ENCODE measurements around the gene SULT6B1. TPM values are rescaled to one million over a fixed set of nuclear protein-coding genes. Genes with fewer than 3 reads are reported as not detected.

Gene SULT6B1
- total RNA-seq, 1 donor from 2014 or later: not detected

DNA sequence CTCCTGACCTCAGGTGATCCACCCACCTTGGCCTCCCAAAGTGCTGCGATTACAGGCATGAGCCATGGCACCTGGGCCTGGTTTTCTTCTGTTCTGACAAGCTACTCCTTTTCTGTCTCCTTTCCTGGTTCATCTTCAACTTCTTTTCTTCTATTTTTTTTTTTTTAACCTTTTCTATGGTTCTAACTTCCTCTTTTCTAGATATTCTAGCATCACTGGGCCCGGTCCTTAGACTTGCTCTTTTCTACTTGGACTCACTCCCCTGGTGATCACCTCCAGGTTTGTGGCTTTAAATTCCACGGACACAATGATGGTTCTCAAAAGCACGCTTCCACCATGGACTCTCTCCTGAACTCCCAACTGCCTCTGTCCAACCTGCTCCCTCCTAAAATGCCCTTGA is 33.7 kb downstream of the SULT6B1 start:
- intact Hi-C loops (cut with micrococcal nuclease): loop anchor here (5.0 to 10.0 kb wide), 4 partner anchors 372 to 1600 kb away; partner anchors contain the start of genes CDC42EP3, FEZ2 and SRSF7

DNA sequence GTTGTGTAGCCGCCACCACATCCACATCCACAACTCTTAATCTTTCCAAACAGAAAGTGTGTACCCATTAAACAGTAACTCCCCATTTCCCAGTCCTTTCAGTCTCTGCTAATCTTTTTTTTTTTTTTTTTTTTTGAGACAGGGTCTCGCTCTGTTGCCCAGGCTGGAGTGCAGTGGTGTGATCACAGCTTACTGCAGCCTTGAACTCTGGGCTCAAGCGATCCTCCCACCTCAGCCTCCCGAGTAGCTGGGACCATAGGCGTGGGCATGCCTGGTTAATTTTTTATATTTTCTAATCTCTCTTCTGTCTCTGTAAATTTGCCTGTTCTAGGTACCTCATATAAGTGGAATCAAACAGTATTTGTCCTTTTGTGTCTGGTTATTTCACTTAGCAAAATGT is 35.2 kb downstream of the SULT6B1 start:
- intact Hi-C loops (cut with micrococcal nuclease): loop anchor here (10.0 kb wide), 2 partner anchors 522 to 1602 kb away; partner anchors contain the start of genes CDC42EP3 and SRSF7

DNA sequence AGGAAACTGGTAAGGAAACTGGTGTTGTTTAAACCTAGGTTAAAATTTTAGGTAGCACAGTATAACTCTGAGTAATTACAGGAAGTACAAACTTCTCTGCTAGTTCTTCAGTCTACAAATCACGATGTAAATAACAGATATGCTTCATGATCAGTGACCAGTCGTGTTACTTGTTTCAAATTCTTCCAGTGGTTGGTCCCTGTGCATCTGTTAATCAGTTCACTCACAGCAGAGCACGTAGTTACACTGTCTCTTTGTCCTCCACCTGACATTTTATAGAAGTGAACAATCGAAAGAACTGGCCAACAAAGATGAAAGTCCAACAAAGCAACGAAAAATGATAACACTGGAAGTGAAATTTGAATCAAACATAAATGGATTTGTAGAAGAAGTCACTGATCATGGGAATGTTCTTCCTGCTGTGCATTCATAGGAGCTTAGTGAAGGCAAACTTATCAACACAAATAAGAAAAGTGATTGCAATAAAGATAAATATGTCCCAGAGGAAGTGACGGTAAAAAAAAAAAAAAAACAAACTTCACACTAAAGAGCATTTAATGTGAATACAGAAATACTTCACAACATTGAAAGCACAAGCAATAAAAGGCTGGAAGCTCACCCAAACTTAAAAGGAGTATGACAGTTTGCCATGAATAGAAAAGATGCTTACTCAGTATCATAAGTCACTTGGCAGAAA is 38.7 kb downstream of the SULT6B1 start:
- intact Hi-C loops (cut with micrococcal nuclease): loop anchor here (10.0 kb wide), 2 partner anchors 525 to 1605 kb away; partner anchors contain the start of genes CDC42EP3 and SRSF7

DNA sequence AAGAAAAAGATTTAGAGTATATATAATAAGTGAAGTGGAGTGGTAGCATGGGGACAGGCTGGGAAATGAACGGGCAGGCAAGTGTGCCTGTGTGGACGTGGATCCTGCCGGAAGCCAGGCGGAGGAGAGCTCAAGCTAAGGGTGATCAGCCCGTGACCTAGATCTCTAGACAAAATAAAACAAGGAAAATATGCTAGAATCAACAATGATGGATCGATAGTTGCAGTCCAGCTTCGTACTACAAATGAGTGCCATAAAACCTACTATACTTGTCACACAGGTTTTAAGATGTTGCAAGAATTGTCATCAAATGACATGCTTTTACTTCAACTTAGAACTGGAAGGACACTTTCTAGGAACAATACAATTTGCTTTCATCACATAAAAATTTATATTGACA is 40.1 kb downstream of the SULT6B1 start:
- intact Hi-C loops (cut with micrococcal nuclease): no loop called here

DNA sequence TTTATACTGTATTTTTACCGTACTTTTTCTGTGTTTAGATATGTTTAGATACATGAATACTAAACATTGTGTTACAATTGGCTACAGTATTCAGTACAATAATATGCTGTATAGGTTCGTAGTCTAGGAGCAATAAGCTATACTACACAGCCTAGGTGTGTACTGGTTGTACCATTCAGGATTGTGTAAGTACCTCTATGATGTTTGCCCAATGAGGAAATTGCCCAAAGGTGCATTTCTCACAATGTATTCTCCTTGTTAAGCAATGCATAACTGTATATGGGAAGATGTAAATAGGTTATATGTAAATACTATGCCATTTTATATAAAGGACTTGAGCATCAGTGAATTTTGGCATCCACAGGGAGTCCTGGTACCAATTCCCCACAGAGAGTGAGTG is 42.4 kb downstream of the SULT6B1 start:
- intact Hi-C loops (cut with micrococcal nuclease): no loop called here

DNA sequence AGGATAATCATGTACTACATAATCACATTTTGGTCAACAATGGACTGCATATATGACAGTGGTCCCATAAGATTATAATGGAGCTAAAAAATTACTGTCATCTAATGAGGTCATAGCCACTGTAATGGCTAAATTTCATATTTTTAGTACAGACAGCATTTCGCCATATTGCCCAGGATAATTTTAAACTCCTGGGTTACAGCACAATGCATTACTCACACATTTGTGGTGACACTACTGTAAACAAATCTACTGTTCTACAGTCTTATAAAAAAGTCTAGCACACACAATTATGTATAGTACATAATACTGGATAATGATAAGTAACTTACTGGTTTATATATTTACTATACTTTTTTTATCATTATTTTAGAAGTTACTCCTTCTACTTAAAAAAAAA is 44.5 kb downstream of the SULT6B1 start:
- intact Hi-C loops (cut with micrococcal nuclease): no loop called here

DNA sequence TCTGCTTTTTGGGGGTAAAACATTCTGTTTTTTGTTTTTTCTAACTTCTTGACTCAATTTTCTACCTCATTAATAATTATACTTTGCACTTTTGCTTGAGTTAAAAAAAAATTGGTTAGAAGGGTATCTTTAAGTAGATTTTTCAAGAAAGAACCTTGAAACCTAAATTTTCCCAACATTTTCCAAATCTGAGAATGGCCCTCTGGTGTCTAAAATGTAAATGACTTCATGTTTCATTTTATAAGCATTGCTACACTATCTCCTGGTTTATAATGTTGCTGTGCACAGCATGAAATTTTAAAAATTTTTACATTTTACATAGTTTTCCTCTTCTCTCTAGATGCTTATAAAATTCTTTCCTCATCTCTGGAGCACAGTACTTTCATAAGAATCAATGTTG is 45.9 kb downstream of the SULT6B1 start:
- intact Hi-C loops (cut with micrococcal nuclease): no loop called here

DNA sequence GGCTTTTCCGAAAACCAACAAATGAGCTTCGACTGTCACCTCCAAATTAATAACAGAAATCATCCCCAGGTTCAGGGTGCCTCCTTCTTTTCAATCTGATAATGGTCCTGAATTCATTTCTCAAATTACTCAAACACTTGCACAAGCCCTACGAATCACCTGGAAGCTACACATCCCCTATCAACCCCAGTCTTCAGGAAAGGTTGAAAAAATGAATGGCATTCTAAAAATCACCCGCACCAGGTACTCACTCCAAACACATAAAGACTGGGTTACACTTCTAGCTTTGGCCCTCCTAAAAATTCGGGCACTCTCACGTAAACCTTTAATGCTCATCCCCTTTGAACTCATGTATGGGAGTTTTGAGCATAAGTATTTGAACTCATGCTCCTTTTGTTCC is 55.6 kb downstream of the SULT6B1 start:
- intact Hi-C loops (cut with micrococcal nuclease): no loop called here

DNA sequence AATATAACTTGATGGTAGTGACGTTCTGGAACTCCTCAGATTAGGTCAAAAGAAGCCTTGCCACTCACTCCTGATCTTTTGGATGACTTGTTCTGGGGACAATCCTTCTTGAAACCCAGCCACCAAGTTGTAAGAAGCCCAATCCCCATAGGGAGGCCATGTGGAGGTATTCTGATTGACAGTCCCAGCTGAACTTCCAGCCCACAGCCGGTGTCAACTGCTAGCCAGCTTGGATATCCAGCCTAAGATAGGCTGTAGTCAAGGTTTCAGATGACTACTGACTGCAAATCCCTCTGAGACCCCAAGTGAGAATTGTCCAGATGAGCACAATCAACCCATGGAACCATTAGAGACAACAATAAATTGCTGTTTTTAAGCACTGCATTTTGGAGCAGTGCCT is 63.1 kb downstream of the SULT6B1 start:
- intact Hi-C loops (cut with micrococcal nuclease): no loop called here

DNA sequence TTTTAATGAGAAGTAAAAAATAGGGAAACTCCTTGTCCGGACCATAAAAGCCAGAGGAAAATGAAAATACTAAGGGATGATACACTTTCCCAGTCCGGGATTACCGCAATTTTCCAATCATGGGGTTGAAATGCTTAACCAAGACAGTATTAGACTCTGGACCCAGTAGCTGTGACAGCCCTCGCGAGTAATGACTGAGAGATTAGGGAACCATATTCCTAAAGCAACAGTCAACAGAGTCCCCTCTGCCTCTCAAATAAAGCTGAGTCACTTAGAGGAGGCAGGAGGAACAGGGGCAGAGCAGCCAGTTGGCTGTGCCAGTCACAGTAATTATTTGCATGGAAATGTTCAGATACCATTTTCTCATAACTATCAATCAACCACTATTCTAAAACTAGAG is 69.3 kb downstream of the SULT6B1 start:
- intact Hi-C loops (cut with micrococcal nuclease): no loop called here

Other genes with a start within 250 kb of the SULT6B1 start
- 28.8 and 33.8 TPM in 2 replicates for gene STRN, start 222.1 kb downstream of the SULT6B1 start, total RNA-seq
- 21.1 and 22.8 TPM in 2 replicates for gene HEATR5B, start 104.3 kb downstream of the SULT6B1 start, total RNA-seq
- gene GPATCH11, start 104.2 kb downstream of the SULT6B1 start, total RNA-seq: 8.9 and 12.0 TPM in 2 replicates
- 79.6 and 87.9 TPM in 2 replicates for gene EIF2AK2, start 31.7 kb downstream of the SULT6B1 start, total RNA-seq
- 38.5 and 40.8 TPM in 2 replicates for gene CEBPZOS, start 7.8 kb upstream of the SULT6B1 start, total RNA-seq
- gene CEBPZ, start 42.9 kb upstream of the SULT6B1 start, total RNA-seq: 48.8 and 51.2 TPM in 2 replicates
- 21.7 and 22.6 TPM in 2 replicates for gene NDUFAF7, start 43.0 kb upstream of the SULT6B1 start, total RNA-seq
- gene PRKD3, start 136.2 kb upstream of the SULT6B1 start, total RNA-seq: 15.1 and 18.5 TPM in 2 replicates
- gene QPCT, start 156.0 kb upstream of the SULT6B1 start, total RNA-seq: 0.49 and 0.54 TPM in 2 replicates